GM23338 (cell line): ENCODE data around the gene CFAP74. TPM values are rescaled to one million over a fixed set of nuclear protein-coding genes. Genes with fewer than 3 reads are reported as not detected.

ENCODE experiments used
- ATAC-seq: fragments of 200-7000 bp; cut with Tn5 transposase; 3 replicates; pipeline ENCODE4 v1.9.1; 2020
- DNase-seq: peaks from one replicate; pipeline ENCODE4 v3.0.0-alpha.2; 2015; ENCODE audit warnings: low spot score
- H2AFZ ChIP-seq: fragments of 200-600 bp; sonication (generic); 2 replicates; pipeline ENCODE4 v1.8.0; 2016; ENCODE audit warnings: antibody characterized with exemption, mild to moderate bottlenecking, moderate library complexity
- H3F3A ChIP-seq: fragments of 200-600 bp; sonication (generic); replicated peaks from 2 replicates; pipeline ENCODE4 v1.8.0; 2017; ENCODE audit warnings: antibody characterized with exemption, mixed run types, low read depth
- H3K27ac ChIP-seq: fragments of 200-600 bp; sonication (generic); 2 replicates; pipeline ENCODE4 v1.6.1; 2016; ENCODE audit warnings: low read depth
- H3K27me3 ChIP-seq: fragments of 200-600 bp; sonication (generic); 2 replicates; pipeline ENCODE4 v1.8.0; 2016; ENCODE audit warnings: mild to moderate bottlenecking, mixed run types, moderate library complexity; ENCODE audit not compliant: insufficient read depth
- H3K36me3 ChIP-seq: fragments of 200-600 bp; sonication (generic); 2 replicates; pipeline ENCODE4 v1.8.0; 2016; ENCODE audit warnings: mild to moderate bottlenecking; ENCODE audit not compliant: insufficient read depth
- H3K4me1 ChIP-seq: fragments of 200-600 bp; sonication (generic); 2 replicates; pipeline ENCODE4 v1.8.0; 2016; ENCODE audit warnings: mild to moderate bottlenecking, moderate library complexity; ENCODE audit not compliant: insufficient read depth
- H3K4me2 ChIP-seq: fragments of 200-600 bp; sonication (generic); 2 replicates; pipeline ENCODE4 v1.7.1; 2017; ENCODE audit warnings: mixed run types
- H3K4me3 ChIP-seq: fragments of 200-600 bp; sonication (generic); 2 replicates; pipeline ENCODE4 v1.6.1; 2016; ENCODE audit warnings: mixed run types
- H3K79me2 ChIP-seq: fragments of 200-600 bp; sonication (generic); replicated peaks from 2 replicates; pipeline ENCODE4 v1.8.0; 2017; ENCODE audit warnings: mild to moderate bottlenecking; ENCODE audit not compliant: insufficient read depth
- H3K9me2 ChIP-seq: fragments of 200-600 bp; sonication (generic); 2 replicates; pipeline ENCODE4 v1.8.0; 2017; ENCODE audit not compliant: insufficient read depth
- H4K20me1 ChIP-seq: fragments of 200-600 bp; sonication (generic); replicated peaks from 2 replicates; pipeline ENCODE4 v1.8.0; 2017; ENCODE audit warnings: mild to moderate bottlenecking; ENCODE audit not compliant: insufficient read depth
- H3K27ac Mint-ChIP-seq: 2 replicates; pipeline ENCODE4 v1.8.0; 2020; ENCODE audit warnings: inconsistent platforms, mild to moderate bottlenecking, moderate library complexity, mixed read lengths
- H3K27me3 Mint-ChIP-seq: 3 replicates; pipeline ENCODE4 v1.8.0; 2022; ENCODE audit warnings: low read depth, mild to moderate bottlenecking, moderate library complexity, mixed read lengths, inconsistent platforms; ENCODE audit not compliant: insufficient read depth, poor library complexity
- H3K36me3 Mint-ChIP-seq: 3 replicates; pipeline ENCODE4 v1.8.0; 2021; ENCODE audit warnings: low read depth, mild to moderate bottlenecking, inconsistent platforms, moderate library complexity, mixed read lengths
- H3K4me1 Mint-ChIP-seq: 3 replicates; pipeline ENCODE4 v1.8.0; 2020; ENCODE audit warnings: mild to moderate bottlenecking, inconsistent platforms, mixed read lengths
- H3K4me3 Mint-ChIP-seq: 3 replicates; pipeline ENCODE4 v1.8.0; 2021; ENCODE audit warnings: moderate library complexity, mild to moderate bottlenecking, inconsistent platforms, mixed read lengths
- H3K9me3 Mint-ChIP-seq: 3 replicates; pipeline ENCODE4 v1.8.0; 2020; ENCODE audit warnings: moderate library complexity, mild to moderate bottlenecking, inconsistent platforms, mixed read lengths
- CREB1 ChIP-seq: fragments of 250-450 bp; sonication (Bioruptor Pico); IDR thresholded peaks from 2 replicates; pipeline ENCODE4 v1.5.0; 2020; ENCODE audit warnings: low read depth, mild to moderate bottlenecking, moderate library complexity
- EZH2 ChIP-seq: fragments of 200-600 bp; sonication (generic); IDR thresholded peaks from one replicate; pipeline ENCODE4 v1.8.0; 2017; ENCODE audit warnings: antibody characterized with exemption, mild to moderate bottlenecking, low read depth; ENCODE audit not compliant: unreplicated experiment
- EZH2phosphoT487 ChIP-seq: fragments of 200-600 bp; sonication (generic); IDR thresholded peaks from one replicate; pipeline ENCODE4 v1.8.1; 2018; ENCODE audit warnings: antibody characterized with exemption; ENCODE audit not compliant: unreplicated experiment
- JUNB ChIP-seq: IDR thresholded peaks from one replicate; pipeline ENCODE4 v1.6.1; 2016; ENCODE audit warnings: antibody characterized with exemption; ENCODE audit not compliant: unreplicated experiment
- NANOG ChIP-seq: IDR thresholded peaks from 2 replicates; pipeline ENCODE4 v1.6.1; 2016; ENCODE audit warnings: antibody characterized with exemption, borderline replicate concordance
- ZNF331 ChIP-seq: fragments of 250-450 bp; sonication (Bioruptor Pico); IDR thresholded peaks from 2 replicates; pipeline ENCODE4 v1.5.0; 2020; ENCODE audit warnings: low read depth, mild to moderate bottlenecking, moderate library complexity
- polyA plus RNA-seq: library from polyadenylated mRNA; unstranded; fragments of >200 nt; fragmentation: Nextera tagmentation; extraction: Ambion mirVana; gene quantifications from 2 replicates; pipeline ENCODE4 v1.2.1, GENCODE V29; 2016
- total RNA-seq: library from RNA; depleted of rRNA; stranded (reverse); fragments of >200 nt; shearing (Covaris generic); gene quantifications from 2 replicates; pipeline ENCODE4 v1.2.3, GENCODE V29; 2014
- TF ChIP-seq, protein P1 (sequence below): fragments of 250-450 bp; sonication (Bioruptor Pico); IDR thresholded peaks from 2 replicates; pipeline ENCODE4 v1.5.0; 2020; ENCODE audit warnings: mild to moderate bottlenecking, moderate library complexity
- TF ChIP-seq, protein P2 (sequence below): IDR thresholded peaks from 2 replicates; pipeline ENCODE4 v1.6.1; 2016; ENCODE audit warnings: antibody characterized with exemption
- TF ChIP-seq, protein P3 (sequence below), 2 experiments: fragments of 200-600 bp in 1 of 2; sonication (generic) in 1 of 2; conservative IDR thresholded peaks; 2 replicates each; pipeline versions ENCODE4 v1.5.1 to v1.6.1; 2016 to 2017; ENCODE audit warnings: antibody characterized with exemption in 2 of 2, low read depth in 2 of 2, mild to moderate bottlenecking in 2 of 2, moderate library complexity in 1 of 2

The CFAP74 gene
- total and polyA plus RNA-seq, 2 experiments from 2014 or later, result 0.21 TPM; not detected in 1

DNA sequence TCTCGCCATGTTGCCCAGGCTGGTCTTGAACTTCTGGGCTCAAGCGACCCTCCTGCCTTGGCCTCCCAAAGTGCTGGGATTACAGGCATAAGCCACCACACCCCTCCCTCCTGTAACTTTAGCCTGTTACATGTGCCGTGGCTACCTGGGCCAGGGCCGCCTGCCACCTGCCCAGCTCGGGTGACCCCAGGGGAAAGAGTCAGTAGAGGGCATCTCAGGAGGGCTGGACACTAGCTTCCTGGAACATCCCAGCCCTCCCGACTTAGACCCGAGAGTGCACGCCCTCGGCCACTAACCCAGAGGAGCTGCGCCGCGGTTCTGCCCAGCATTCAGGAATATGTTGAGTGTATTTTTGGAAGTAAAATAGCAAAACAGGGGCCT is 44.1 kb downstream of the CFAP74 start (continued):
- TF ChIP-seq, protein P1, sequence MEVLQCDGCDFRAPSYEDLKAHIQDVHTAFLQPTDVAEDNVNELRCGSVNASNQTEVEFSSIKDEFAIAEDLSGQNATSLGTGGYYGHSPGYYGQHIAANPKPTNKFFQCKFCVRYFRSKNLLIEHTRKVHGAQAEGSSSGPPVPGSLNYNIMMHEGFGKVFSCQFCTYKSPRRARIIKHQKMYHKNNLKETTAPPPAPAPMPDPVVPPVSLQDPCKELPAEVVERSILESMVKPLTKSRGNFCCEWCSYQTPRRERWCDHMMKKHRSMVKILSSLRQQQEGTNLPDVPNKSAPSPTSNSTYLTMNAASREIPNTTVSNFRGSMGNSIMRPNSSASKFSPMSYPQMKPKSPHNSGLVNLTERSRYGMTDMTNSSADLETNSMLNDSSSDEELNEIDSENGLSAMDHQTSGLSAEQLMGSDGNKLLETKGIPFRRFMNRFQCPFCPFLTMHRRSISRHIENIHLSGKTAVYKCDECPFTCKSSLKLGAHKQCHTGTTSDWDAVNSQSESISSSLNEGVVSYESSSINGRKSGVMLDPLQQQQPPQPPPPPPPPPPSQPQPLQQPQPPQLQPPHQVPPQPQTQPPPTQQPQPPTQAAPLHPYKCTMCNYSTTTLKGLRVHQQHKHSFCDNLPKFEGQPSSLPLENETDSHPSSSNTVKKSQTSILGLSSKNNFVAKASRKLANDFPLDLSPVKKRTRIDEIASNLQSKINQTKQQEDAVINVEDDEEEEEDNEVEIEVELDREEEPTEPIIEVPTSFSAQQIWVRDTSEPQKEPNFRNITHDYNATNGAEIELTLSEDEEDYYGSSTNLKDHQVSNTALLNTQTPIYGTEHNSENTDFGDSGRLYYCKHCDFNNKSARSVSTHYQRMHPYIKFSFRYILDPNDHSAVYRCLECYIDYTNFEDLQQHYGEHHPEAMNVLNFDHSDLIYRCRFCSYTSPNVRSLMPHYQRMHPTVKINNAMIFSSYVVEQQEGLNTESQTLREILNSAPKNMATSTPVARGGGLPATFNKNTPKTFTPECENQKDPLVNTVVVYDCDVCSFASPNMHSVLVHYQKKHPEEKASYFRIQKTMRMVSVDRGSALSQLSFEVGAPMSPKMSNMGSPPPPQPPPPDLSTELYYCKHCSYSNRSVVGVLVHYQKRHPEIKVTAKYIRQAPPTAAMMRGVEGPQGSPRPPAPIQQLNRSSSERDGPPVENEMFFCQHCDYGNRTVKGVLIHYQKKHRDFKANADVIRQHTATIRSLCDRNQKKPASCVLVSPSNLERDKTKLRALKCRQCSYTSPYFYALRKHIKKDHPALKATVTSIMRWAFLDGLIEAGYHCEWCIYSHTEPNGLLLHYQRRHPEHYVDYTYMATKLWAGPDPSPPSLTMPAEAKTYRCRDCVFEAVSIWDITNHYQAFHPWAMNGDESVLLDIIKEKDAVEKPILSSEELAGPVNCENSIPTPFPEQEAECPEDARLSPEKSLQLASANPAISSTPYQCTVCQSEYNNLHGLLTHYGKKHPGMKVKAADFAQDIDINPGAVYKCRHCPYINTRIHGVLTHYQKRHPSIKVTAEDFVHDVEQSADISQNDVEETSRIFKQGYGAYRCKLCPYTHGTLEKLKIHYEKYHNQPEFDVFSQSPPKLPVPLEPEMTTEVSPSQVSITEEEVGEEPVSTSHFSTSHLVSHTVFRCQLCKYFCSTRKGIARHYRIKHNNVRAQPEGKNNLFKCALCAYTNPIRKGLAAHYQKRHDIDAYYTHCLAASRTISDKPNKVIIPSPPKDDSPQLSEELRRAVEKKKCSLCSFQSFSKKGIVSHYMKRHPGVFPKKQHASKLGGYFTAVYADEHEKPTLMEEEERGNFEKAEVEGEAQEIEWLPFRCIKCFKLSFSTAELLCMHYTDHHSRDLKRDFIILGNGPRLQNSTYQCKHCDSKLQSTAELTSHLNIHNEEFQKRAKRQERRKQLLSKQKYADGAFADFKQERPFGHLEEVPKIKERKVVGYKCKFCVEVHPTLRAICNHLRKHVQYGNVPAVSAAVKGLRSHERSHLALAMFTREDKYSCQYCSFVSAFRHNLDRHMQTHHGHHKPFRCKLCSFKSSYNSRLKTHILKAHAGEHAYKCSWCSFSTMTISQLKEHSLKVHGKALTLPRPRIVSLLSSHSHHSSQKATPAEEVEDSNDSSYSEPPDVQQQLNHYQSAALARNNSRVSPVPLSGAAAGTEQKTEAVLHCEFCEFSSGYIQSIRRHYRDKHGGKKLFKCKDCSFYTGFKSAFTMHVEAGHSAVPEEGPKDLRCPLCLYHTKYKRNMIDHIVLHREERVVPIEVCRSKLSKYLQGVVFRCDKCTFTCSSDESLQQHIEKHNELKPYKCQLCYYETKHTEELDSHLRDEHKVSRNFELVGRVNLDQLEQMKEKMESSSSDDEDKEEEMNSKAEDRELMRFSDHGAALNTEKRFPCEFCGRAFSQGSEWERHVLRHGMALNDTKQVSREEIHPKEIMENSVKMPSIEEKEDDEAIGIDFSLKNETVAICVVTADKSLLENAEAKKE (CRISPR knock-in tag), result no peak
- no peak for TF ChIP-seq NANOG
- TF ChIP-seq ZNF331 (CRISPR knock-in tag), result no peak
- TF ChIP-seq, protein P2, sequence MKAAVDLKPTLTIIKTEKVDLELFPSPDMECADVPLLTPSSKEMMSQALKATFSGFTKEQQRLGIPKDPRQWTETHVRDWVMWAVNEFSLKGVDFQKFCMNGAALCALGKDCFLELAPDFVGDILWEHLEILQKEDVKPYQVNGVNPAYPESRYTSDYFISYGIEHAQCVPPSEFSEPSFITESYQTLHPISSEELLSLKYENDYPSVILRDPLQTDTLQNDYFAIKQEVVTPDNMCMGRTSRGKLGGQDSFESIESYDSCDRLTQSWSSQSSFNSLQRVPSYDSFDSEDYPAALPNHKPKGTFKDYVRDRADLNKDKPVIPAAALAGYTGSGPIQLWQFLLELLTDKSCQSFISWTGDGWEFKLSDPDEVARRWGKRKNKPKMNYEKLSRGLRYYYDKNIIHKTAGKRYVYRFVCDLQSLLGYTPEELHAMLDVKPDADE, result no peak

DNA sequence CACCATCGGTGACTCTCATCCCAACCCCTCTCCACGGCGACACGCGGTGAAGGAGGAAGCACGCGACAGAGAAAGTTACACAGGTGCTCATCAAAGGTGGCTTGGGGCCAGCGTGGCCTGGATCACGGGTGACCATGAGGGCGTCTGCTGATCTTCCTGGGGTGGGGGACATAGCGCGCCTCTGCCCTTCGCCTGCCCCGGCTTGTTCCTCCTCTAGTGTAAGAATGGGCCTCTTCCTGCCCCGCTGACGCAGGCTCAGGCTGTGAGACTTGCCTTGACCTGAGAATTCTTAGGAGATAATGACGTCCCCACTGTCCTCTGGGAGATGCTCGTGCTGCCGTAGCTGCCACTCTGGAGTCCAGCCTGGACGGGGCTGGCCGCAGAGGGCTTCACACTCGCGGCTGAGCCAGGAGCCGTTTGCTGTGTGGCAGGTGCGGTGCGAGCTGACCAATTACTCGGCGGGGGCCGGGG is 45.5 kb downstream of the CFAP74 start:
- H3K9me3 Mint-ChIP-seq, result peaks cover 3% of the 10 kb centered on the region; the same call in 2 of the 3 replicates
- H3K4me1 Mint-ChIP-seq, result peaks cover 22% of the 10 kb centered on the region
- peaks cover 10% of the 10 kb centered on the region for H3F3A ChIP-seq
- H3K27me3 Mint-ChIP-seq, result peaks cover 14% of the 10 kb centered on the region
- no peaks in the 10 kb centered on the region for H4K20me1 ChIP-seq
- H3K9me2 ChIP-seq, result no peaks in the 10 kb centered on the region
- H2AFZ ChIP-seq, result 0 out of 2 replicates have a peak overlapping the region, but pooled peaks have one; percentile 28
- no peaks in the 10 kb centered on the region for H3K27me3 ChIP-seq
- no peaks in the 10 kb centered on the region for H3K79me2 ChIP-seq
- DNase-seq (no peak), ATAC-seq (no peak)
- peaks cover 5% of the 10 kb centered on the region; the same call in 1 of the 2 replicates for H3K4me1 ChIP-seq
- no peak overlapping the region for H3K4me3 ChIP-seq
- H3K36me3 ChIP-seq, result no peaks in the 10 kb centered on the region
- no peak overlapping the region for H3K4me3 Mint-ChIP-seq
- no peak overlapping the region for H3K4me2 ChIP-seq
- H3K27ac Mint-ChIP-seq, result no peak overlapping the region
- peaks cover 2% of the 10 kb centered on the region; the same call in 2 of the 3 replicates for H3K36me3 Mint-ChIP-seq
- no peak overlapping the region for H3K27ac ChIP-seq
- TF ChIP-seq ZNF331 (CRISPR knock-in tag) (no peak), JUNB (no peak), EZH2phosphoT487 (no peak), EZH2 (no peak), NANOG (no peak), CREB1 (CRISPR knock-in tag) (no peak)
- TF ChIP-seq, protein P3, sequence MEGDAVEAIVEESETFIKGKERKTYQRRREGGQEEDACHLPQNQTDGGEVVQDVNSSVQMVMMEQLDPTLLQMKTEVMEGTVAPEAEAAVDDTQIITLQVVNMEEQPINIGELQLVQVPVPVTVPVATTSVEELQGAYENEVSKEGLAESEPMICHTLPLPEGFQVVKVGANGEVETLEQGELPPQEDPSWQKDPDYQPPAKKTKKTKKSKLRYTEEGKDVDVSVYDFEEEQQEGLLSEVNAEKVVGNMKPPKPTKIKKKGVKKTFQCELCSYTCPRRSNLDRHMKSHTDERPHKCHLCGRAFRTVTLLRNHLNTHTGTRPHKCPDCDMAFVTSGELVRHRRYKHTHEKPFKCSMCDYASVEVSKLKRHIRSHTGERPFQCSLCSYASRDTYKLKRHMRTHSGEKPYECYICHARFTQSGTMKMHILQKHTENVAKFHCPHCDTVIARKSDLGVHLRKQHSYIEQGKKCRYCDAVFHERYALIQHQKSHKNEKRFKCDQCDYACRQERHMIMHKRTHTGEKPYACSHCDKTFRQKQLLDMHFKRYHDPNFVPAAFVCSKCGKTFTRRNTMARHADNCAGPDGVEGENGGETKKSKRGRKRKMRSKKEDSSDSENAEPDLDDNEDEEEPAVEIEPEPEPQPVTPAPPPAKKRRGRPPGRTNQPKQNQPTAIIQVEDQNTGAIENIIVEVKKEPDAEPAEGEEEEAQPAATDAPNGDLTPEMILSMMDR (conservative IDR thresholded peaks at IDR 0.05; ENCODE audit: low read depth in 2 of 2), result no peak
